NCI-H345 treated with DMSO at 0.1 percent for 48 hours (cell line): ENCODE measurements around the gene PNPLA8.
"Not testable (repeated sequence)": the region's sequence is repeated elsewhere in the genome, so short reads cannot be mapped to it uniquely, and the experiment has no call there.

Experiments used
- DNase-seq: peaks from one replicate; lab custom pipeline; 2025; ENCODE audit not compliant: unreplicated experiment; lab: John Stamatoyannopoulos, UW

Gene PNPLA8

DNA sequence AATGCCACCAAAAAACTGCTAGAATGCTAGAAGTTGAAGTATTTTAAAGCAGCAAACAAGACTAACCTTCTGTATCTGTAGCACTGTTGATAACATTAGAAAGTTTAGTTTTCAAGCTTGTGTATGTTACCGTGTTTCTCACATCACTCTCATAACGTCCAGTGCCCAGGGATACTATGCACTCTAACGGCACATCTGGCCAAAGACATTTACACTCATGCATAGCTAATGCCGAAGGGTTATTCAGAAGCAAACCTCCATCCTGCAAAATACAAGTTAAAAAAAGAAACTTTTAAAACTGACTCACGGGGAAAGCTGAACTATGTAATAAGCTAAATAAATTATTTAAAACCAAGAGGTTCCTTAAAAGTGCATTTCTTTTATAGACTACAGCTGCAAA, 46.8 kb downstream of the PNPLA8 start:
- no peak for DNase-seq

GRCh38 chr7:108468246-108468645, 57.7 kb downstream of the PNPLA8 start:
- DNase-seq: no peak

- DNase-seq: no peak
Measured at GRCh38 chr7:108467391-108467790, 58.5 kb downstream of the PNPLA8 start.

DNA sequence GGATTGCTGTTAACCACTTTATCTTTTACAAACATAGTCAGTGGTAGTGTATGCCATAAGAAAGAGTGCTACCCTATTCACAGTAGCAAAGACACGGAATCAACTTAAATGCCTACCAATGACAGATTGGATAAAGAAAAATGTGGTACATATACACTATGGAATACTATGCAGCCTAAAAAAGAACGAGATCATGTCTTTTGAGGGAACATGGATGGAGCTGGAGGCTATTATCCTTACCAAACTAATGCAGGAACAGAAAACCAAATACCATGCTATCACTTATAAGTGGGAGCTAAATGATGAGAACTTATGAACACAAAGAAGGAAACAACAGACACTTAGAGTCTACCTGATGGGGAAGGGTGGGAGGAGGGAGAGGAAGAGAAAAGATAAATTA, 59.6 kb downstream of the PNPLA8 start:
- DNase-seq: not testable (repeated sequence)

GRCh38 chr7:108464743-108465142, 61.2 kb downstream of the PNPLA8 start:
- DNase-seq: no peak

- DNase-seq: no peak
Measured at GRCh38 chr7:108463613-108464012, 62.3 kb downstream of the PNPLA8 start.

DNA sequence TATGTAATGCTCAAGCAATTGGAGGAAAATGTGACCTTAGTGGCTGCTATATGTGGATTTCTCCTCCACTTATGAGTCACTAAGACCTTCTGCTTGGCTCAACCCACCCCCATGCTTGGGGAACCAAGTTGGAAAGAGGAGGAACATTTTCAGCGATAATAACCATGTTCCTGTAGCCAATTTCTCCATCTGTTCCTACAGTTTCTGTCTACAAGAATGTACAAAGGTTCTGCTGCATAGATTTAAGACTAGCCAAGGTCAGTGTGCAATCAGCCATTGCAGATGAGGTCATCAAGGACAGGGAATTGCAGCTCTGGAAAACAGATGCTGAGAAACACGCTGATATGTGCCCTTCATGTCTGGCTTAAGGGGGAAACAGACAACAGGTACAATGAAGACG, 64.1 kb downstream of the PNPLA8 start:
- DNase-seq: no peak

DNA sequence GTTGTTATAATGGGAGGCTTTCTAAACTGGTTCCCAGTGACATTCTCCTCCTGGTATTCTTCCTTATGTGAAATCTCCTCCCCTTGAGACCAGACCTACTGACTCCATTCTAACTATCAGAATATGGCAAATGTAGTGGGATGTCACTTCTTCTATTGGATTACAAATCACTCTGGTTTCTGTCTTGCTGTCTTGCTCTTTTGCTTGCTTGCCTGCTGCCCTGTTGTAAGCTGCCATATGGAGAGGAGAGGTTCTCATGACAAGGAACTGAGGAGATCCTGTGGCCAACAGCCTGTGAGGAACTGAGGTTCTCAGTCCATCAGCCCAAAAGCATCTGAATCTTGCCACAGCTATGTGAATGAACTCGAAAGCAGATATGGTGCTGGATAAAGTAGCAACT, 65.0 kb downstream of the PNPLA8 start:
- DNase-seq: no peak

DNA sequence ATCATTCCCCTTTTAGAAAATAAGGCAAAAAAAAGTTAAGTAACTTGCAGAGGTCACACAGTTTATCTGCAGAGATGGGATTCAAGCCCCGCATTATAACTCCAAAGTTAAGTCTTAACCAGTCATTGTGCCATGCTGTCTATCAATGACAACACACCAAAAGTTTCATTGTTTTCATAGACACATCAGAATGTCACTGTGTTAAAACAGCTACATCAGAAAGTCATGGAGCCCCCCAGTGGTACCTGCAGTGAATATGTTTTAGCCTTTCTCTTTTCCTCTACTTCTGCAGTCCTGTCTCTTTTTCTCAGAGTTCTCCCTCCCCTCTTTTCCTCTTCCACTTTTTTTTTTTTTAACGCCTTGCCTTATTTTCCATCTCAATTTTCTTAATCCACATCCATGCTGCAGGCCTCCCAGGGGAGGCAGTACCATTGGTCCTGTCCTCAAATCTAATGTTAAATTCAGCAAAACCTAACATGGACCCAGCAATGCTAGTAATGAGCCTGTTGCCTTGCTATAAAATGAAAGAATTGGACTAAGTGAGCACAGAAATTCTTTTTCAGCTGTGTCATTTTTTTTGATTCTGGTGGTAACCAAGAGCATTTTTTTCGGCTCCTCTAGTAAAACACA, 65.9 kb downstream of the PNPLA8 start:
- no peak for DNase-seq

DNA sequence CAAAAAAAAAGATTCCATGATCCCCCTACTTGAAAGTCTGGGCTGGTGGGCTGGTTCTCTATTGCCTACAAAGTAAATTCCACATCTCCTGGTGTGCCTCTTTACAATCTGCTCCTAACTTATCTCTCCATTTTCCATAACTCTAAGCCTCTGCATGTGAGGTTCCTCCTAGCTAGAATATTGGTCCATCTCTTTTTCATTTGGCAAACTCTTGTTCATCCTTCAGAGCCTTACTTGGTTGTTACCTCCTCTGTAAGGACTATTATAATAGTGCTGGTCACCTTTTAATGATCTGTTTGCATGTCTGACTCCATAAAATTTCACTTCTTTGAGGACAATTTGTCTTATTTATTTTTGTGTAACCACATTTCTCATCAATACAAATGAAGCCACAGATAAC, 68.1 kb downstream of the PNPLA8 start:
- DNase-seq: no peak

DNA sequence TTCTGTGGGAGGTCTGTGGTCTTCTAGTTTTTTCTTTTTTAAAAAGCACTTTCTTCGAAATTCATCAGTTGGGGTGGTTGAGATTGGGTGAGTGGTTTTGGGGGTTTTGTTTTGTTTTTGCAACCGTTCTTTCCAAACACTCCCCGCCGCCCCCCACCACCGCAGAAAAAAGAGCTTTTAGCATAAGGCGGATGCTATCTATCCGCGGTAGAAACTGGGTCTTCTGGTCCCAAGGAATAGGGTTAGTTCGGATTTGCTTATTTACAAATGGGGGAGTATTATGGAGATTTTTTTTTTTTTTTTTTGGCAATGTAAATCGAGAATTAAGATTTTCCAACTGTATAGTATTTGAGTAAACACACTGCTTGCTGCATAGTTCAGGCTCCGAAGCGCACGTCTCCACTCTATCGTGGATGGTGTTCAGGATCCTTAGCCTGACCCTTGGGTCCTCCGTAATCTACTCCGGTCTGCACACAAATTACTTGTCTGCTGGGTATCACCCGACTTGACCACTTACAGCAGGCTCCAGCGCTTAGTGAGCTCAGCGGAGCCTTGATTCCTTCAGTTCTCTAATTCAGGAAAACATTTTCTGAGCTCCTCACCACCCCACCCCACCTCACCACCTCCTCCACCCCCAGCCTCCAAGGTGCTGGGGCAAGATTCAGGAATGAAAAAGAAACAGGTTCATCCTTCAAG, 68.9 kb downstream of the PNPLA8 start:
- no peak for DNase-seq

- peak; percentile 77 for DNase-seq
Measured at GRCh38 chr7:108455998-108456677, 69.8 kb downstream of the PNPLA8 start, which contains the start of gene NRCAM. TSS of gene NRCAM (minus strand) at chr7:108456436. CDS start at chr7:108240064, 216,372 bp downstream.

DNA sequence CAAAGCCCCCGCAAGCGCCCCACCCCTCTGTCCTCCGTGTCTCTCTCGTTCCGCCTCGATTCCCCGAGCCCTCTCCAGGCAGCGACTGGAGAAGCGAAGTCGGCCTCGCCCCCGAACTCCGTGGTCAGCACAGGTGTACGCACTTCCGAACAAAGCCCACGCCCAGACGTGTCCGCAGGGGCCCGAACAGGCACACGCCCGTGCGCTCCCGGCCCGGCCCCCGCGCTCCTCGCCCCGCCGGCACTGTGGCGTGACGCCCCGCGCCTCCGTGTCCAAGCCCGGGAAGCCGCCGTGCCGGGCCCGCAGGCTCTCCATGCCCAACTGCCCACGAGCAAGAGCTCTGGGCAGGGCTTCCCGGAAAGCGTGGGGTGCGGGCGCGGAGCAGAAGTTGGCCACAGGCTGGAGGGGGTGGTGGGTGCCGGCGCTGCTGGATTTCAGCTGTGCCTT, 70.4 kb downstream of the PNPLA8 start:
- DNase-seq: no peak

GRCh38 chr7:108454674-108455550, 71.0 kb downstream of the PNPLA8 start:
- peak; percentile 57 for DNase-seq

DNA sequence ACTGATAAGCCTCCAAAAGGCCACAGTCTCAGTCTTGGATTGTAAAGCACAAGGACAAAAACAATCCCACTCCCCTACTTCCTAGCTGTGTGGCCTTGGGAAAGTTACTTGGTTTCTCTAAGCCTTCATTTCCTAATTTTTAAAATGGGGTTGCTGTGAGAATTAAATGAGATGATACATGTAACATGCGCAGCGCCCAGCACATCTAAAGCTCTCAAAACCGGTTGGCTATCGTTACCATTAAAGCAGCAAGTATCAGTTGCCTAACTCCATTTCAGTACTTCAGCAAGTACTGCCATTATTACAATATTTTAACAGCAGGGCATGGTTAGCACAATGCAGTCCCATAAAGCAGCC, 71.6 kb downstream of the PNPLA8 start:
- DNase-seq: no peak

GRCh38 chr7:108453320-108453719, 72.6 kb downstream of the PNPLA8 start:
- DNase-seq: no peak

DNA sequence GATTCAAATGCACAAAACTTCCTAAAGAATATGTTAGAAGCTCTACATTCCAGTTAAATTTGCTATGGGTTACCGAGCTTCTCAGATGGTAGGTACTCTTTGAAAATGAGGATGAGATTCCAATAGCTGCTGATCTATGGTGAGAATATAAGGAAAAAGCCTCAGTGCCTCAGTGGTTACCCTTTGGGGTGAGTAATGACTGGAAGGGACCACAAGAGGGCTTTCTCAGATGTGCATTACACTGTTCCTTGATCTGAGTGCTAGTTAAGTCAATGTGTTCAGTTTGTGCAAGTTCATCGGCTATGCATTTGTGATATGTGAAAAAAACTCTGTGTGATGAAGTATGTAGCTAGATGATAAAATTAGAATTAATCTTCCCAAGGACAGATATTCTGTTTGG, 73.2 kb downstream of the PNPLA8 start:
- DNase-seq: peak; percentile 19

GRCh38 chr7:108451296-108451848, 74.6 kb downstream of the PNPLA8 start:
- no peak for DNase-seq

GRCh38 chr7:108450160-108450559, 75.8 kb downstream of the PNPLA8 start:
- DNase-seq: no peak

- DNase-seq: no peak
Measured at GRCh38 chr7:108449521-108449920, 76.4 kb downstream of the PNPLA8 start.
